ENCODE data around the gene PLOD1.
"Not testable (repeated sequence)": the region's sequence is repeated elsewhere in the genome, so short reads cannot be mapped to it uniquely, and the experiment has no call there.

Gene PLOD1

DNA sequence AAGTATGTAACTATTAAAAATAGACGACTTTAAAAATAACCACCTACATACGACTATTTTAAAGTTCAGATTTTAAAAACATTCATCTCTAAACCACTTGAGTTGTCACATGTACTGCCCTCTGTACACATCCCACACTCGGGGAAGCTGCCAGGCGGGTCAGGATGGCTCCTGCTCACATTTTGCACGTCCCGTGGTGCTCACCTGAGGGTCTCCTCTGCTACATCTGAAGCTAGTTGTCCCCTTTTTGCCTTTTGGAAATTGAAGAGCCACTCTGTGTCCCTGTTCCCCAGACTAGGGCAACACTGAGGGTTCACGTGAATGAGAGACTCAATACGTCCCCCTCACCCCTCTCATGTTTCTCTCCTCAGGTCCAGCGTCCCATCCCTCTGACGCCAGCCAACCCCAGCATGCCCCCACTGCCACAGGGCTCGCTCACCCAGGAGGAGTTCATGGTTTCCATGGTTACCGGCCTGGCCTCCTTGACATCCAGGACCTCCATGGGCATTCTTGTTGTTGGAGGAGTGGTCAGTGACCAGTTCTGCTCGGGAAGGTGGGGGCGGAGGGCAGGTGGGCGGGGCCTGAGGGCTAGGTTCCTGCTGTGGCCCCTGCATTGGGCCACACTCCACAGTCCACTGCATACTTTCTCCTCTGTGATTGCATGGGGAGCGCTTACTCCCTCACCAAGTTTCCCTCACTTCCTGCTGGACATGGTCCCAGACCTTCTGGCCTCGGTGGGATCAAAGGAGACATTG, 71.8 kb downstream of the PLOD1 start:
- no peak for DNase-seq (ENCODE audit: low spot score)

DNA sequence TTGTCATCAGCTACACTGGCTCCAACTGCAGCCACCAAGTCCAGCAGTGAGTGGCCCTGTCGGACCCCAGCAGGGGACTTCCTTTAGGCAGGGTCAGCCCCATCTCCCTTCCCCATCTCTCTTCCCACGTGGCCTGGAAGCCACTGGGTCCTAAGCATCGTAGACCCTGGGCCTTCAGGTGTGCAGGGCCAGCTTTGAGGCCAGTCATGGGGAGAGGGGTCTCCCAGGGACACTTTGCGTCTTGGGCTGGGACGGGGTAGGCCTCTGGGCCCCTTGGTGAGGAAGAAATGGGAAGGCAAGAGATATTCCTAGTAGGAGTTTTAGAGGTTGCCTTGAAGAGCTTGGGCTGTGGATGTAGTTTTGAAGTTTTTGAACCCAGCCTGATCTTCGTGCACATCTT, 72.7 kb downstream of the PLOD1 start:
- no peak for DNase-seq (ENCODE audit: low spot score)

DNA sequence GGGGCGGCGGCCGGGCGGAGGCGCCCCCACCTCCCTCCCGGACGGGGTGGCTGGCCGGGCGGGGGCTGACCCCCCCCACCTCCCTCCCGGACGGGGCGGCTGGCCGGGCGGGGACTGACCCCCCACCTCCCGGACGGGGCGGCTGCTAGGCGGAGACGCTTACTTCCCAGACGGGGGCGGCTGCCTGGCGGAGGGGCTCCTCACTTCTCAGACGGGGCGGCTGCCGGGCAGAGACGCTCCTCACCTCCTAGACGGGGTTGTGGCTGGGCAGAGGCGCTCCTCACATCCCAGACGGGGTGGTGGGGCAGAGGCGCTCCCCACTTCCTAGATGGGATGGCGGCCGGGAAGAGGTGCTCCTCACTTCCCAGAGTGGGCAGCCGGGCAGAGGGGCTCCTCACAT, 73.8 kb downstream of the PLOD1 start:
- DNase-seq (ENCODE audit: low spot score) = not testable (repeated sequence)

DNA sequence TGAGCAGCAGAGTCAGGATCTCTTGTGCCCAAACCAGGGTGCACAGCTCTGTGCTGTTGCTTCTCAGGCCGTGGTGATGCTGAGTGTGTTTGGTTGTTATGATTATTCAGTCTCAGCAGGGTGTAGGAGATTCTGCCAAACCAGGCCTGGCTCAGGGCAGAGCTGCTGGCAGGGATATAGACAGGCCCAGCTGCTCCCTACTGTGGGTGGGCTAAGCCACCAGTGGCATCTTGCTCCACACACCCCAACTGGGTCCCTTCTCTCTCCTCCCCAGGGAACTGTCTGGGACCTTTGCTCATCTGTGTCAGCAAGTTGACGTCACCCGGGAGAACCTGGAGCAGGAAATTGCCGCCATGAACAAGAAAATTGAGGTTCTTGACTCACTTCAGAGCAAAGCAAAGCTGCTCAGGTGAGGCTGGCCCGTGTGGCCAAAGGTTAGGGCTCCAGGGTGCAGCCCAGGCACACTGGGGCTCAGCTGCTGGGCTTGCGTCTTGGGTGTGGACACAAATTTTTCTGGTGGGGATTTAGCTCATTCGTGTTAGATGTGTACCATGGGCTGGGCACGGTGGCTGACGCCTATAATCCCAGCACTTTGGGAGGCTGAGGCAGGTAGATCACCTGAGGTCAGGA, 74.9 kb downstream of the PLOD1 start:
- no peak for DNase-seq (ENCODE audit: low spot score)

DNA sequence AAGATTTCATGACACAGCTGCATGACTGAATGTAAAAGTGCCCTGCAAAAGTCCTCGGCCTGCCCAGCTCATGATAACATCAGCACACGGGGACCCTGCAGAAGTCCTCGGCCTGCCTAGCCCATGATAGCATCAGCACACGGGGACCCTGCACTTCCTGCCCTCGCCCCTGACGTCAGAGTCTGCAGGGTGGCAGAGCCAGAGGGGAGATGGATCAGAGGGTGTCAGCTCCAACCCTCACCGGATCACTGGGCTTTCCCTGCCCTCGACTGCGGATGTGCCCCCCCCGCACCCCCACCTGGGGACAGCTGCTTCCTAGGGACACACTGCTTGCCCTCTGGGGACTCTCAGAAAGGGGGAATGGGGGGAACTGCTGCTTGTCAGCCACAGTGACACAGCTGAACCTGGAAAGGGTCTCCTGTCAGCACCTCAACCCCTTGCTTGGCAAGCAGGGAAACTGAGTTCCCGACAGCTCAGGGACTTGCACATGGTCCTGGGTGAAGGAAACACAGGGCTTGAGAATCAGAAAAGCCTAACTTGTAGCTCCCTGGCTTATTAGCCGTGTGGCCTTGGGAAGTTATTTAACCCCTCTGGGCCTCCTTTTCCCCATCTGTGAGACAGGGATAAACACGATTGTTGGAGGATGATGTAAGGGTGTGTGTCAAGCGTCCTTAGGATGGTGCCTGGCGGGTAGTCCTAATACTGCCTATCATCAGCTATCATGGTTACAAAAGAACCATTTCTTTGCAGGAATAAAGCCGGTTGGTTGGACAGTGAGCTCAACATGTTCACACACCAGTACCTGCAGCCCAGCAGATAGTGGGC, 76.4 kb downstream of the PLOD1 start:
- DNase-seq (ENCODE audit: low spot score) = no peak

DNA sequence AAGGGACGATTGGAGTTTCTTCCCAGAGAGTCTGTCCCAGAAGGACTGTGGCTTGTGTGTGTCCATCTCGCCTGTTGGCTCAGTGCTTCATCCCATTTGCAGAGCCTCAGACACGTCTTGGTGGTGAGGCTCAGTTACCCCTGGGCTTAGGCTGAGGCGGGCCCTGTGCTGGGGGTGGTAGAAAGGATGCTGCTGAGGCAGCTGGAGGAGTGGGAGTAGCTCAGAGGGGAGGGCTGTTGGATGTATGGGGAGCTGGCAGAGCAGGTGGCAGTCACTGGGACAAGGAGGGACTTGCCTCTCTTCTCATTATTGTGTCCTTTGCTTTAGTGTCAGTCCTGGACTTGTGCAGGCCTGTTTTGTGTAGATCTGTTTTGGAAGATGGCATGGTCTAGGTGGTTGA, 77.5 kb downstream of the PLOD1 start:
- DNase-seq (ENCODE audit: low spot score) = no peak

DNA sequence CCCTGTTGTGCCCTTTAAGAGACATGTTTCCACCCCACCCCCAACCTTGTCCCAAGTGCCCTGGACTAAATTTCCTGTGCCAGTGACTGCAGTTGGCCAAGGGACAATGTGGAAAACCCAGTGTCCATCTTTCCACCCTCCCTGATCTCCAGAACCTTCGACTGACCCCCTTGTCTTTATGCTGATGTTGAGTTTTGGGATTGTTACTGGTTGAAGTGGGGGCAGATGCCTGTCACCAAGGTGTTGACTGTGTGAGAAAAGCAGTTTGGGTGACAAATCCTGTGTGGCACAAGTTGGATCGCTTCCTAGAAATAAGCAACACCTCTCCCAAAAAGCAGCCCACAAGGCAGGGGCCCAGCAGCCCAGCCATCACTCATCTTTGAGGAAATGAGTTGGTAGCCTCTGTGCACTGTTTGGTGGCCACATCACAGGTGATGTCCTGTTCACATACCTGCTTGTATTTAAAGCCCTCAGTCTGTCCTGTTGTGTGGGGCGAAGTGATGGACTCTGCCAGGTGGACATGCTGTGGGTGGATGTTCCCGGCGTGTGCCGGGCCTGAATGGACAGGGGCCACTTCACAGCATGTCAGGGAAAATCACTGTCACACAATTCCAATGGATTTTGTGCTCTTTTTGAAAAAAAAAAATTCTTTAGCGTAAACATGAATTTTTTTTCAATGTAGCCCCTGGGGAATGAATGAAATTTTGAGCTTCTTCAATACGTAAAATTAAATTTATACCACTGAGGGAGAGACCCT, 78.2 kb downstream of the PLOD1 start:
- DNase-seq (ENCODE audit: low spot score) = no peak

DNA sequence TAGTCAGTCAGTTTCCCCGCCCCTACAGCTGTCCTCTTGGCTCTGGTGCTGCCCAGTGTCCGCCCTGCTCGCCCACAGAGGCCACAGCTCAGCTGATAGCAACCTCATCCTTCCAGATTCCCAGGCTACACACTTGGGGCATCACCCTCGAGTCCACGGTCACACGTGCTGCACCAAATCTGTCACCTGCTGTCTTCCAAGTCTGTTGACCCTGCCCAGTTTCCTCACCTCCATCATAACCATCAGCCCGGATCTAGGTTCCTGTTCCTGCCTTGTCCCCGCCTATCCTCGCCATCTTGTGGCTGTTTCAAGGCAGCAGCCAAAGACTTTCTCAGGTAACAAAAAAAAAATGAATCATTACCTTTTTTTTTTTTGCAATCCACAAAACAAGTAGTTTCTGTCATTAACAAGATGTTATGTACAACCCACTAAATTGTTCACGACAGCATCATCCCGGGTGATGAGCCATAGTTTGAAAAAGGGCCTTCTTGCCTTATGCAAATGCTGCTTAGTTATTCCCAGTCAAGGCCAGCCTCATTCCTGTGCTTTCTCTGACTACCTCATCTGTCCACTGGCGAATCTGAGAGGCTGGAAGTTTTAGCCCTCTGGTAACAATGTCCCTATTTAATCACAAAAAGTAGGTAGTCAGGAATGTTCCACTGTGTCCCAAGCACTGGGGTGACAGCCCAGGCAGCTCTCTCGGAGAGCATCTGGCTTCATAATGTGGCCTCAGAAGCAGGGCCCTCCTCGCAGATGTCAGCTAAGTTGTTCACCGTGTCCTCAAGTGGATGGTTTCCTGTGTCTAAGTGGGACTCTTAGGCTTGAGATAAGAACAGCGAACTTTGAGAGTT, 79.8 kb downstream of the PLOD1 start:
- DNase-seq (ENCODE audit: low spot score) = no peak

DNA sequence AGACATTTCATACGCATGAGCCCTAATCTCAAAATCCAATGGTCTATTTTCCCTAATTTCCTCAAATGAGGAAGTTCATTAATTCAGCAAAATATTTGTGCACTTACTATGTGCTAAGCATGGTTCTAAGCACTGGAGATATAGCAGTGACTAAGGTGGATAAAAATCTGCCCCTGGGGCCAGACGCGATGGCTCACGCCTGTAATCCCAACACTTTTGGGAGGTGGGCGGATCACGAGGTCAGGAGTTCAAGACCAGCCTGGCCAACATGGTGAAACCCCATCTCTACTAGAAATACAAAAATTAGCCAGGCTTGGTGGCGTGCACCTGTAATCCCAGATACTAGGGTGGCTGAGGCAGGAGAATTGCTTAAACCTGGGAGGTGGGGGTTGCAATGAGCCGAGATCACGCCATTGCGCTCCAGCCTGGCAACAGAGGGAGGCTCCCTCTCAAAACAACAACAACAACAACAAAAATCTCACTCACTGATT, 80.5 kb downstream of the PLOD1 start:
- DNase-seq (ENCODE audit: low spot score) = no peak

DNA sequence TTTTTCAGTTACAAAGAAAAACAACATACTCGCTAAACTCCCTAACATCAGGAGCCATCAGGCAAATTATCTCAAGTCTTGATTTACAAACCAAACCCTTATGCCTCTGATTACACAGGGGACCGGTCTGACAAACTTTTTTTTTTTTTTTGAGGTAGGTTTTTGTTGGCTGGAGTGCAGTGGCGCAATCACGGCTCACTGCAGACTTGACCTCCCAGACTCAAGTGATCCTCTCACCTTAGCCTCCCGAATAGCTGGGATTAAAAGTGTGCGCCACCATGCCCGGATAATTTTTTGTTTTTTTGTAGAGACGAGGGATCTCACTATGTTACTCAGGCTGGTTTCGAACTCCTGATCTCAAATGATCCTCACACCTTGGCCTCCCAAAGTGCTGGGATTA, 81.0 kb downstream of the PLOD1 start:
- DNase-seq (ENCODE audit: low spot score) = no peak

DNA sequence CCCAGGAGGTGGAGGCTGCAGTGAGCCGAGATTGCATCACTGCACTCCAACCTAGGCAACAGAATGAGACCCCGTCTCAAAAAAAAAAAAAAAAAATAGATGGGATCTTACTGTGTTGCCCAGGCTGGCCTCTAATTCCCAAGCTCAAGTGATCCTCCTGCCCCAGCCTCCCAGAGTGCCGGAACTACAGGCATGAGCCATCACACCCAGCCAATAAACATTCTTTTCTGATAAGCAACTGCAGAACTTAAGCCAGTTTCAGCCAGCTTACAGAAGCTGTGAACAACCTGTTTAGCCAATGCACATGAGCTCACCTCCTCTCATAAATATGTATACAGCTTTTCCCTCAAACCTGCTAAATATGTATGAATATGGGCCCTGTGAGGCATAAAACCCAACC, 81.7 kb downstream of the PLOD1 start:
- no peak for DNase-seq (ENCODE audit: low spot score)

DNA sequence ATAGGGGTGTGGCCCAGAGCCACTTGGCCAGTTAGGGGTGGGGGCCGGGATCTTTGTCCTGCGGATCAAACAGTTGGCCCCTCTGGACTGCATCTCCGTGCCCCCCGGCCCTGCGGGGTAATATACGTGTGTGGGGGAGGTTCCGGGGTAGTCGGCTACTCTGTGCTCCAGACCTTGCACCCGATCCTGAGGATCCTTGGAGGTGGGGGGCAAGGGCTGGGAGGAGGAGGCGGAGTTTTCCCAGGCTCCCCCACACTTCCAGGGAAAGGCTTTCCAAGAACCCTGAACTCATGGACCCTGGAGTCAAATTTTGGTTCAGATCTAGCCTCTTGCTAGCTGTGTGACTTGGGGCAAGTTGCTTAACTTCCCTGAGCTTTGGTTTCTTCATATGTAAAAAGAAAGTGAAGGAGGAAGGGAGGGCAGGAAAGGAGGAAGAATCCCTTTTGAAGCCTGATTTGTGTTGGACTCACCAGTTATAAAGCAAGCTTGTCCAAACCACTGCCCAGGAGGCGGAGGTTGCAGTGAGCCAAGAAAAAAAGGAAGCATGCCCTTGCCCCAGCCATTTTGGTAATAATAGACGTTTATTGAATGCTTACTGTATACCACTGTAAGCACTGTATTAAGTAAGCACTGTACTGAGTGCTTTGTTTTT, 85.5 kb downstream of the PLOD1 start:
- no peak for DNase-seq (ENCODE audit: low spot score)

DNA sequence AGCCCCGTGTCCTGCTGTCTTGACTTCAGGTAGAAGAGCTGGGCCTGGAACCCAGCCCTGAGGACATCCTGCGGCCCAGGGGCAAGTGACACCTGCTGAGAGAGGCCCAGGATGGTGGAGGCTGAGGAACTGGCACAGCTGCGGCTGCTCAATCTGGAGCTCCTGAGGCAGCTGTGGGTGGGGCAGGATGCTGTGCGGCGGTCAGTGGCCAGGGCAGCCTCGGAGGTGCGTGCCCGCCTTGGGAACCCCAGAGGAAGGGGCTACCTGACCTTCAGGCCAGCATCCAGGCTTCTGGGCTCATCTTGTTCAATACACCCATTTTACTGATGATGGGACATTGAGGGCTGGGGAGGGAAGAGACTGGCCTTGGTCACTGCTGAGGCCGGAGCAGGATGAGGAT, 87.1 kb downstream of the PLOD1 start:
- DNase-seq (ENCODE audit: low spot score) = no peak

DNA sequence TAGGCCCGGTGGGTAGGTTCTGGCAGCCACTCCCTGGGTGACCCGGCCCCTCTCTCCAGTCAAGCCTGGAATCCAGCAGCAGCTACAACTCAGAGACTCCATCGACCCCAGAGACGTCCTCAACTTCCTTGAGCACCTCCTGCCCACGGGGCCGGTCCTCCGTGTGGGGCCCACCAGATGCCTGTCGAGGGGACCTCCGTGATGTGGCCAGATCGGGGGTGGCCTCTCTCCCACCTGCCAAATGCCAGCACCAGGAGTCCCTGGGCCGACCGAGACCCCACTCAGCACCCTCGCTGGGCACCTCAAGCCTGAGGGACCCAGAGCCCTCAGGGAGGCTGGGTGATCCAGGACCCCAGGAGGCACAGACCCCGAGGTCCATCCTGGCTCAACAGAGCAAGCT, 87.5 kb downstream of the PLOD1 start:
- no peak for DNase-seq (ENCODE audit: low spot score)

Measured in germinal center (tissue), 1 donor.